GM12892 (cell line): Measurements from ENCODE around the gene SERPIND1.

ENCODE experiments used
- POLR2A ChIP-seq: IDR thresholded peaks from 2 replicates; pipeline ENCODE4 v1.6.1; 2011; ENCODE audit warnings: low read depth, low read length, control low read depth
- TAF1 ChIP-seq: IDR thresholded peaks from 2 replicates; pipeline ENCODE4 v1.6.1; 2011; ENCODE audit warnings: low read depth, mild to moderate bottlenecking, control low read depth, low read length, borderline replicate concordance

DNA sequence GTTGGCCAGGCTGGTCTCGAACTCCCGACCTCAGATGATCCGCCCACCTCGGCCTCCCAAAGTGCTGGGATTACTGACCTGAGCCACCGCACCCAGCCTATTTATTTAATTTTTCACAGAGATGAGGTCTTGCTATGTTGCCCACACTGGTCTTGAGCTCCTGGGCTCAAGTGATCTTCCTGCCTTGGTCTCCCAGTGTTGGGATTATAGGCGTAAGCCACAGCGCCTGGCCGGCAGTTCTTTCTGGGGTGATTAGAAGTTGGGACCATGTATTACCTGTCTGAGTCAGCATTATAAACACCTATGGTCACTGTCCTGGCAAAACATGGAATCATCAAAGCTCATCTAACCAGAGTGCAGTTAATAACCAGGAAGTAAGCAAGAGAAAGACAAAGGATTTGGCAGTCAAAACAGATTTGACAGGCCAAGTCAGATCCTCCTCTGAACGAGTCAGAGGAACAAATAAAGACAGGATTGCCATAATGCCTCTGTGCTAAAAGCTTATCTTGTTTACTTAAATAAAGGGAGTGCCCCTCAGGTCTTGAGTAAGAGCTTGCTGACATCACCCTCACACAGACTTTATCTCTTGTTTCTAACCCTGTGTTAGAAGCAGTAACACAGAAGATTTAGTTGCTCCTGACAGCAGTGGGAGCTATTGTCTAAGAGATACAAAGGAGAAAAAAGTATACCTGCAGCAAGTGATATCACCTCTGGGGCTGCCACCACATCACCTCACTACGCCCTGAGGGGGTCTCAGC lies 3.7 kb downstream of the SERPIND1 start:
- TF ChIP-seq POLR2A (no peak), TAF1 (no peak)
